GM12874 (cell line): ENCODE data around the gene SPEG.

Experiments used
- TF ChIP-seq, protein P1 (sequence below): IDR thresholded peaks from 2 replicates; pipeline ENCODE4 v1.5.1; 2011; ENCODE audit warnings: low read depth, mild to moderate bottlenecking, control low read depth, low read length, moderate library complexity; ENCODE audit not compliant: insufficient read depth

Gene SPEG

DNA sequence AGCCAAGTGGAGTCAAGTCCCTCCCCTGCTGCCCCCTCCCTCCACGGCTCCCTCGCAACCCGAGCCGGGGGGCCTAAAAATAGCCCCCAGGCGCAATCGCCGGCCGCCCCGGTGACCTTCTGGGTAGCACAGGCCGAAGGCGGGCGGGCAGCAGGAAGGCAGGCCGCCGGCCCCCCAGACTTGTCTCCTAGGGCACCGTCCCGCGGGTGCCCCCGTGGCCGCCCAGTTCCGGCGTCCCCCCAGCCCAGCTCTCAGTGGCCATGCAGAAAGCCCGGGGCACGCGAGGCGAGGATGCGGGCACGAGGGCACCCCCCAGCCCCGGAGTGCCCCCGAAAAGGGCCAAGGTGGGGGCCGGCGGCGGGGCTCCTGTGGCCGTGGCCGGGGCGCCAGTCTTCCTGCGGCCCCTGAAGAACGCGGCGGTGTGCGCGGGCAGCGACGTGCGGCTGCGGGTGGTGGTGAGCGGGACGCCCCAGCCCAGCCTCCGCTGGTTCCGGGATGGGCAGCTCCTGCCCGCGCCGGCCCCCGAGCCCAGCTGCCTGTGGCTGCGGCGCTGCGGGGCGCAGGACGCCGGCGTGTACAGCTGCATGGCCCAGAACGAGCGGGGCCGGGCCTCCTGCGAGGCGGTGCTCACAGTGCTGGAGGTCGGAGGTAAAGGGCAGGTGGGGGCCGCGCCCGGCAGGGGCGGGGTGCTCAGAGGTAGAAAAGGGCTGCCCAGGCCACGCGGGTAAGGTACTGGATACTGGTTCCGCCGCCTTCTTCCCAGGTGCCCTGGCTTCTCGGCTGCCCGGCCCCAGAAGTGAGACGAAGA is at the start of gene SPEG:
Gene SPEG (plus strand): TSS at position 126 of the 808 bp plus-strand sequence. CDS start 135 bp downstream, at position 261.
- TF ChIP-seq, protein P1, sequence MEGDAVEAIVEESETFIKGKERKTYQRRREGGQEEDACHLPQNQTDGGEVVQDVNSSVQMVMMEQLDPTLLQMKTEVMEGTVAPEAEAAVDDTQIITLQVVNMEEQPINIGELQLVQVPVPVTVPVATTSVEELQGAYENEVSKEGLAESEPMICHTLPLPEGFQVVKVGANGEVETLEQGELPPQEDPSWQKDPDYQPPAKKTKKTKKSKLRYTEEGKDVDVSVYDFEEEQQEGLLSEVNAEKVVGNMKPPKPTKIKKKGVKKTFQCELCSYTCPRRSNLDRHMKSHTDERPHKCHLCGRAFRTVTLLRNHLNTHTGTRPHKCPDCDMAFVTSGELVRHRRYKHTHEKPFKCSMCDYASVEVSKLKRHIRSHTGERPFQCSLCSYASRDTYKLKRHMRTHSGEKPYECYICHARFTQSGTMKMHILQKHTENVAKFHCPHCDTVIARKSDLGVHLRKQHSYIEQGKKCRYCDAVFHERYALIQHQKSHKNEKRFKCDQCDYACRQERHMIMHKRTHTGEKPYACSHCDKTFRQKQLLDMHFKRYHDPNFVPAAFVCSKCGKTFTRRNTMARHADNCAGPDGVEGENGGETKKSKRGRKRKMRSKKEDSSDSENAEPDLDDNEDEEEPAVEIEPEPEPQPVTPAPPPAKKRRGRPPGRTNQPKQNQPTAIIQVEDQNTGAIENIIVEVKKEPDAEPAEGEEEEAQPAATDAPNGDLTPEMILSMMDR, result no peak

GRCh38 chr2:219384859-219385258 is 49.8 kb upstream of the SPEG start:
- TF ChIP-seq, protein P1, result no peak

DNA sequence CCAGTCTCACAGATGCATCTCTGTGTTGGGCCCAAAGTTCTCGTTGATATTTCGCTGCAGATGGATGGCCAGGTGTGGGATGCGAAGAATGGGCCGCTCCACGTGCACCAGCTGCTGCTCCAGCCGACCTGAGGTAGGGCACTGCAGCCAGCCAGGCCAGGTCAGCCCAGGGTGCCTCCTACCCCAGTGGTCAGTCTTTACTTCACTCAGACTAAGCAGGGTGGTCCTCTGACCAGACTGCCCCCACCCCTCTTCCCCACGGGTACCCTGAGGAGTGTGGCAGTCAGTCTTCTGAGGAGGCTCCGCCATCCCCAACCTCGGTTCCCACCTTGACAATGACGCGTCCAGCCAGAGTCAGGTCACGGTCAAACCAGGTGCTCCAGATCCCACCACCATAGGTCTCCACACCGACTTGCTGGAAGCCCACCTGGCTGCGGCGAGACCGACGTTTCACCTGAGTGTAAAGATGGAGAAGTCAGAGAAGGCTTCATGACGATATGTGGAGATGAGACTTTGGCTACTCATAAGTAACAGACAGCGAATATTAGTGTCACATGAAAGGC is 48.6 kb upstream of the SPEG start:
- TF ChIP-seq, protein P1, result no peak

- TF ChIP-seq, protein P1, result no peak
Measured at GRCh38 chr2:219386532-219387280, 47.9 kb upstream of the SPEG start.

DNA sequence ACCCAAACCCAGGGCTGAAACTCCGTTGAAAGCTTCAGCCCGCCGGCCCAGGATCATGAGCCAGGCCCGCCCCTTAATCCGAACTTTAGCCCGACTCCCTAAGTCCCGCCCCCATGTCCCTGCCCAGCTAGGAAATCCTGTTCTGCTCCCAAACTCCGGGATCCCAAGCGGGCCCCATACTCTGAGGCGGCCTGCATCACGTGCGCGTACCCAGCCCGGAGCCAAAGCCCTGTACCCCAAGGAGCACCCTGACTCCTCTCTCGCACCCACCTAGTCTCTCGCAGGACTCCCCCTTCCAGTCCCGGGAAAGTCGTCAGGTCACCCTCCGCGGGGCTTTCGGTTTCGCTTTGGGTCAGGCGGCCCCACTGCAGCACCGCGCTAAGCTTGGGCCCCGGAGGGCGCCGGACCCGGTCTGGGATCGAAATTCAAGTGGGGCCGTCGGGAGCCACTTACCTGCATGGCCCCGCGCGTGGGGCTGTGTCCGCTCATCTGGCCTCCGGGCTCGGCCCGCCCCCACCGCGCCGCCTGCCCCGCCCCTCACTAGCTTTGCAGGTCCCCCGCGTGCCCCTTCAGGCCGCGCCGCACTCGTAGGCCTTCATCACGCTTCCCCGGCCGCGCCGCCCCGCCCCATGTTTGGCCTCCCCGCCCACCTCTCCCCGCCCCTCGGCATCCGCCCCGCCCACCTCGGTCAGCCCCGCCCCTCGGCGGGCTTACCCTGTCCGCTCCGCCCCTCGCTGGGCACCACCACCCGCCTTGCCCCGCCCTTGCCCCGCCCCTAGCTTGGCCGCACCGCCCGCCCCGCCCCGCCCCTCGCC is 47.1 kb upstream of the SPEG start, which contains the start of gene DNPEP:
Gene DNPEP (minus strand): TSS at position 607 of the 815 bp plus-strand sequence. CDS start 118 bp downstream, at position 489.
- TF ChIP-seq, protein P1, result no peak

DNA sequence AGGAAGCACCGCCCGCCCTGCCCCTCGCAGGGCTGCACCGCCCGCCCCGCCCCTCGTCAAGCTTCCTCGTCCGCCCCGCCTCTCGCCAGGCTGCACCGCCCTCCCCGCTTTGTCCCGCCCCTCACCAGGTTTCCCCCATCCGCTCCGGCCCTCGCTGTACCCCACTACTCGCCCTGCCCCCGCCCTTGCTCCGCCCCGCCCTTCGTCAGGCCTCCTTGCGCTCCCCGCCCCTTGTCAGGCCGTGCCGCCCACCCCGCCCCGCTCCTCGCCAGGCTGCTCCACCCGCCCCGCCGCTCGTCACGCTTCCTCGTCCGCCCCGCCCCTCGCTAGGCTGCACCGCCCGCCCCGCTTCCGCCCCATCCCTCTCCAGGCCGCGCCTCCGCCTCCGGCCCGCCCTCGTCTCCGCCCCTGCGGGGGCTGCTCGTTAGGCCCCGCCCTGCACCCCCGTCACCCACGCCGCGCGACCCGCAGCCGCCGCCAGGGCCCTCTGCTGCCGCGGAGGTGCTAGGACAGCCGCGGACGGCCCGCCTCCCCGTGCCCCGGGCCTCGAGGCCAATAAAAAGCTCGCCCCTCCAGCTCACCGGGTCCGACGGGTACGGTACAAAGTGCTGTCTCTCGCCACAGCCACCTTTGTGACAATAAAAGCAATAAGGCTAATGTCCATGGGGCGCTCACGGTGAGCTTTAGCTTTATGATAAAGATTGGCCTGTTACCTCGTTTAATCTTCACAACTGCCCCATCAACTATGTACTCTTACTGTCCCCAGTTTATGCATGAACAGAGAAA is 46.3 kb upstream of the SPEG start:
- TF ChIP-seq, protein P1, result peak; percentile 59
